Measurements from ENCODE around the gene ASIC1.

ASIC1 gene

GRCh38 chr12:50110127-50110761, 52.8 kb downstream of the ASIC1 start:
- DNase-seq = no peak

- DNase-seq = no peak
Observed at GRCh38 chr12:50110762-50111351, 53.5 kb downstream of the ASIC1 start.

- DNase-seq = no peak
Observed at GRCh38 chr12:50111395-50111692, 53.9 kb downstream of the ASIC1 start.

GRCh38 chr12:50111693-50112455, 54.5 kb downstream of the ASIC1 start, which contains the start of gene COX14:
TSS of gene COX14 (plus strand) at chr12:50112236. CDS start at chr12:50120044, 7,808 bp downstream.
- peak; percentile 99 for DNase-seq

- no peak for DNase-seq
Observed at GRCh38 chr12:50112456-50113218, 55.2 kb downstream of the ASIC1 start.

GRCh38 chr12:50117057-50117622, 59.7 kb downstream of the ASIC1 start:
- no peak for DNase-seq

DNA sequence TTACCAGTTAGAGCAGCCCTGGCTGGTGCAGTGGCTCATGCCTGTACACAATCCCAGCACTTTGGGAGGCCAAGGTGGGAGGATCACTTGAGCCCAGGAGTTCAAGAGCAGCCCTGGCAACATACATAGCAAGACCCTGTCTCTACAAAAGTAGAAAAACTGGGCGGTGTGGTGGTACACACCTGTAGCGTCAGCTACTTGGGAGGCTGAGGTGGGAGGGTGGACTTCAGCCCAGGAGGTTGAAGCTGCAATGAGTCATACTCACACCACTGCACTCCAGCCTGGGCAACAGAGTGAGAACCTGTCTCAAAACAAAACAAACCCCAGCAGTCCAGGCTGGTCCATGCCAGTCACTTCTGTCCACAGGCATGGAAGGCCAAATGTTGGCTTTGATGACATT, 62.0 kb downstream of the ASIC1 start:
- no peak for DNase-seq

- no peak for DNase-seq
Observed at GRCh38 chr12:50120521-50120920, 63.1 kb downstream of the ASIC1 start.

GRCh38 chr12:50120953-50121352, 63.6 kb downstream of the ASIC1 start:
- no peak for DNase-seq

DNA sequence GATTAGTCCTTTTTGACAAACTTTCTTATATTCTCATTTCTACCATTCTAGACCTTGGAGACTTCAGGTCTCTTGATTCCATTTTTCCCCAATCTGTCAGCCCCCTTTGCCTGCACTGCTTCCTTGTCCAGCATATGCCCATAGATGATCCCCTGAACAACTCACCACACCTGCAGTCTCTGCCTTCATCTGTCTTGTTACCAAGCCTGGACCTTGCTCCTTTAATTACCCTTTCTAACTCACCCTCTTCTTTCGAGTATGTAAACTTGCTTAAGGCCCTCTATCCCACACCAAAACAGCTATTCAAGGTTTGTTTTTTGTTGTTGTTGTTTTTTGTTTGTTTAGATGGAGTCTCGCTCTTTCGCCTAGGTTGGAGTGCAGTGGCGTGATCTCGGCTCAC, 64.2 kb downstream of the ASIC1 start:
- DNase-seq = no peak

DNA sequence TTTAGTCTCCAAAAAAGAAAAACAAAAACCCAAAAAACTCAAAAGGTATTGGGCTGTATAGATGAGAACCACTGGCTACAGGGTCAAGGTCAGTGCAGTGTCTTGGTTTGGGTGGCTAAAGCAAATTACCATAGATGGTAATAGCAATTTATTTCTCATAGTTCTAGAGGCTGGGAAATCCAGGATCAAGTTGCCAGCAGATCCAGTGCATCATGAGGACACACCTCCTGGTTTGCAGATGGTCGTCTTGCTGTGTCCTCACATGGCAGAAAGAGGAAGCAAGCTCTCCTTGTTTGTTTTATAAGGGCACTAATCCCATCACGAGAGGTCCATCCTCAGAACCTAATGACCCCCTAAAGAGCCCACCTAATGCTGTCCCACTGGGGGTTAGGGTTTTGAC, 65.8 kb downstream of the ASIC1 start:
- DNase-seq = no peak

DNA sequence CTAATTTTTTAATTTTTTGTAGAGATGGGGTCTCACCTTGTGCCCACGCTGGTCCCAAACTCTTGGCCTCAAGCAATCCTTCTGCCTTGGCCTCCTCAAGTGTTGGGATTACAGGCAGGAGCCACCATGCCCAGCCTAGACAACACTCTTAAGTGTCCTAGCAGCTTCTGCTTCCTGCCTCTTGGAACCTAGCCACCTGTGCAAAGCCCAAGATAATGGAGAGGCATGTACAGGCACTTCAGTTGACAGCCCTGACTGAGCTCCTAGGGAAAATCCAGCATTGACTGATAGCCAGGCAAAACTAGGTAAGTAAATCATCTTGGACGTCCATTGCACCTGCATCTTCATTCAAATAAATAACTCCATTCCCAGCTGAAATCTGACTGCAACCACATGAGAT, 70.2 kb downstream of the ASIC1 start:
- DNase-seq = no peak

GRCh38 chr12:50129290-50129689, 71.9 kb downstream of the ASIC1 start:
- DNase-seq = no peak

DNA sequence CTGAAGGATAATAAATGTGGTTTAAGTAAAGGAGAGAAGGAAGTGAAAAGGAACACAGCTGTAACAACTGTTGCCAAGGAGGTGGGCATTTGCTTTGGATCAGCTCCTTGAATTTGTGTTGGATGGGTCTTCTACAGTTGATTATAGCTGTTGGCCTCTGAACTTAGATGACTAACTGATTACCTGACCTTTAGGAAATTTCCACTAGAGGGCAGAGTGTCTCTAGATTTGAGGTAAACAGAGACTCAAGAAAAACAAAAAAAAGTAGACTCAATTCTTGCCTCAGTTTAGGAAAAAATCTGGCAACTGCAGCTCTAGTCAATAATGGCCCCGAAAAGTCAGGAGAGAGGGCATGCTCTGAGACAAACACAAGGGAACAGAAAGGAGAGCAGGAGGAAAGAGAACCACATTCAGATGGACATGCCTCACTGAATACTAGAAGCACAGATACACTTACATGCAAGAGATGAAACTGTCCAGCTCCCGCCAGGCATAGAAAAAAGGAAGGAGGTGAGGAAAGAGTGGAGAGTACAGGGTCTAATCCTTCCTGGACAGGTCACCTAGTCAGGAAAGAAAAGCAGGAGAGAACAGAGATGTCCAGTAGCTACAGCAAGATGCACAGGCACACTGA, 75.2 kb downstream of the ASIC1 start:
- DNase-seq = no peak

All from activated naive CD4-positive, alpha-beta T cell treated with Interleukin-2 at 50 U/mL for 16 hours (primary cell).